ENCODE measurements around the gene JPH2. TPM values are rescaled to one million over a fixed set of nuclear protein-coding genes. Genes with fewer than 3 reads are reported as not detected.

Gene JPH2
- total and polyA plus RNA-seq, 2 of the 4 experiments (the other 2 are of a cell fraction) = 0.44 to 0.54 TPM

DNA sequence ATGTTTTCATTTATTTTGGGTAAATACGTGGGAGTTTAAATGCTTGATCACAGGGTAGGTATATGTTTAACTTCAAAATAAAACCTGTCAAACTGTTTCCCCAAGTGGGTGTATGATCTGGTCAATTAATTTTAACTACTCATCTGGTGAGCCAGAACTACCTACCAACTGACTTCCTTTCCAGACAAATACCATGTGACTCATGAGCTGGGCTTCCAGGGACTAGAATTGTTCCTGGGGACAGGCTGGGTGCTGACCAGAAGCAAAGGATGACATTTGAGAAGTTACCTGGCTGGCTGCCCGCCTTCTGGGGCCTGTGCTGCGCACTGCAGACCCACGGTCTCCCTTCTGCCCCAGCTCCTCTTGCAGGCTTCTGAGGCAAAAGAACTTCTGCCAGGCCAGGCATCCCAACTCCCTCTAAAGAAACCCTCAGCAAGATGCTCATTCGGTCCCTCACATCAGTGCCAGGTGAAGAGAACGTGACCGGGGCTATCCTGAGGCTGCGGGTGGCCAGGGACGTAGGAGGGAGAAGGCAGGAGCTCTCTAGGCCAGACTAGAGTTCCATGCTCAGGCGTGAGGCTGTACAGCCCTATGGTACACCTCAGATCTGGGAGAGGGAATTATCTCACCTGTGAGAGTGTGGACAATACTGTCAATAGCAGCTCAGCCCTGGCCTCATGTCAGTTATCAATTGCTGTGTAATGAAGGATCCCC is 103.6 kb downstream of the JPH2 start (continued):
- TF ChIP-seq FOS (IDR thresholded peaks at IDR 0.05; ENCODE audit: low read depth, low read length) = no peak

DNA sequence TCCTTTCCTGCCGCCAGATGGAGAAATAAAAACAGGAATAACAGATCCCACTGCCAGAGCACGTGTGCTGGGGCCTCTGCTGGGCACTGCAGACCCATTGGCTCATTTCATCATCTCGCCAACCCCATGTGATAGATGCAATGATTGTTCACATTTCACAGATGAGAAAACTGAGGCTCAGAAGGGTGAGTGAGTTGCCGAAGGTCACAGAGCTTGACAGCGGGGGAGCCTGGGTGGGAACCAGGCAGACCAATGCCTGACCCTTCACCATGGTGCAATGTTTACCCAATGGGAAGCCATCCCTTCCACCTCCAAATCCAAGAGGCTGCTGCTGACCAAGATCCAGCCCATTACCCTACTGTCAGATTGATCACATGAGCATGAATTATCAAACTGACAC is 105.1 kb downstream of the JPH2 start:
- WGBS, 2 experiments (ENCODE audit: extremely low coverage in 2 of 2, insufficient read length in 1 of 2) = no CpG with 5 or more reads among the region's 5 CpGs
- no peaks in the 10 kb centered on the region for H3K36me3 ChIP-seq (ENCODE audit: control insufficient read depth, insufficient read depth, low read length)
- no peak overlapping the region for H4K8ac ChIP-seq (ENCODE audit: low read depth in 2 of 2, low read length in 2 of 2)
- in situ Hi-C loops (cut with MboI; ENCODE audit: low sequenced_read_pairs) (loop anchor here (5.0 kb wide), 2 partner anchors 330 to 545 kb away; no protein-coding TSS in a partner anchor), dilution Hi-C loops (cut with HindIII; ENCODE audit: low sequenced_read_pairs, unreplicated experiment) (no loop called here), intact Hi-C loops (cut with micrococcal nuclease) (loop anchor here (2.0 to 5.0 kb wide), 2 partner anchors 167 to 620 kb away; partner anchors contain the start of gene TOX2)
- no peak overlapping the region for H3K23ac ChIP-seq (ENCODE audit: low read depth, low read length)
- no peak overlapping the region for H3K27ac ChIP-seq (ENCODE audit: insufficient read depth, low read length)
- H2AK9ac ChIP-seq (replicated peaks; ENCODE audit: low read depth, low read length, poor library complexity) = no peak overlapping the region
- peaks cover 11% of the 10 kb centered on the region for H3K4me1 ChIP-seq (ENCODE audit: control insufficient read depth, insufficient read depth, low read length)
- no peak overlapping the region for H3K9ac ChIP-seq (ENCODE audit: low read depth, low read length)
- no peak for DNase-seq
- H3K4me2 ChIP-seq (ENCODE audit: low read depth, low read length) = no peak overlapping the region
- peaks cover 5% of the 10 kb centered on the region for H3K9me1 ChIP-seq (ENCODE audit: insufficient read depth, low read length)
- no TSS peak for BruUV-seq (replicated peaks)
- TF ChIP-seq RAD21 (IDR thresholded peaks at IDR 0.05; ENCODE audit: low read length) (no peak), POLR2A (IDR thresholded peaks at IDR 0.05; ENCODE audit: low read depth, low read length) (no peak)
- H2BK120ac ChIP-seq (ENCODE audit: low read depth, low read length) = peak overlapping the region; percentile 33; the same call in 1 of the 2 replicates
- no peaks in the 10 kb centered on the region for H3K27me3 ChIP-seq (ENCODE audit: control insufficient read depth, insufficient read depth, low read length)
- H3K14ac ChIP-seq (replicated peaks; ENCODE audit: low read depth, low read length) = no peak overlapping the region
- H3K79me1 ChIP-seq (ENCODE audit: low read depth in 1 of 2, low read length in 2 of 2) = no peaks in the 10 kb centered on the region
- H3K56ac ChIP-seq (ENCODE audit: extremely low read depth, insufficient read depth, low read length) = no peak overlapping the region
- no peaks in the 10 kb centered on the region for H4K20me1 ChIP-seq (ENCODE audit: insufficient read depth, low read length)
- no peak overlapping the region for H2BK5ac ChIP-seq (ENCODE audit: low read depth, low read length, poor library complexity, severe bottlenecking)
- ChIA-PET POLR2A (ENCODE audit: unreplicated experiment) (no interaction called here), CTCF (interaction anchor here (1.9 kb wide), 1 partner anchor 331 kb away, joined by 21 read pairs; no protein-coding TSS in a partner anchor)
- no peak overlapping the region; the same call in 1 of the 2 replicates for H2BK20ac ChIP-seq (ENCODE audit: low read depth, low read length)
- H3K18ac ChIP-seq (ENCODE audit: low read depth, low read length) = no peak overlapping the region
- no peaks in the 10 kb centered on the region for H3K9me3 ChIP-seq (ENCODE audit: control insufficient read depth, insufficient read depth, low read length)
- H3K4ac ChIP-seq (ENCODE audit: low read depth, low read length) = peak overlapping the region; percentile 67; the same call in 1 of the 2 replicates
- no peak overlapping the region for H2AFZ ChIP-seq (replicated peaks; ENCODE audit: low read length, poor library complexity)
- ATAC-seq (ENCODE audit: low read depth) = no peak
- H3K4me3 ChIP-seq (ENCODE audit: insufficient read depth, low read depth, low read length) = no peak overlapping the region
- H2AK5ac ChIP-seq (ENCODE audit: low read depth, low read length) = peak overlapping the region; percentile 49; the same call in 1 of the 2 replicates
- H4K5ac ChIP-seq (ENCODE audit: low read depth, low read length) = no peak overlapping the region
- no peak overlapping the region for H4K91ac ChIP-seq (ENCODE audit: insufficient read depth, low read depth, low read length)
- 0 out of 3 replicates have a peak overlapping the region, but pooled peaks have one; percentile 26 for H2BK15ac ChIP-seq (ENCODE audit: low read depth, low read length)
